Lower leg skin (tissue), 3 donors: ENCODE measurements around the gene KRABD2.

ENCODE experiments used
- CTCF ChIP-seq, 3 donors: fragments of 450-650 bp; IDR thresholded peaks; one replicate each; pipeline ENCODE4 v1.5.1; 2016; ENCODE audit warnings: antibody characterized with exemption in 3 of 3, mild to moderate bottlenecking in 3 of 3, moderate library complexity in 2 of 3
- POLR2A ChIP-seq, 2 donors: fragments of 450-650 bp; IDR thresholded peaks; one replicate each; pipeline ENCODE4 v1.6.1; 2016 to 2017; ENCODE audit warnings: antibody characterized with exemption in 2 of 2, mild to moderate bottlenecking in 1 of 2, moderate library complexity in 1 of 2

GRCh38 chr17:8327303-8327649 is 49.2 kb downstream of the KRABD2 start:
- no peak for TF ChIP-seq CTCF (IDR thresholded peaks at IDR 0.05)
- no peak for TF ChIP-seq POLR2A (IDR thresholded peaks at IDR 0.05)
